ENCODE results near the gene HOMER1.

HOMER1 gene

GRCh38 chr5:79464278-79464677, 49.7 kb downstream of the HOMER1 start:
- TF ChIP-seq CTCF (IDR thresholded peaks at IDR 0.05; ENCODE audit: low read length, missing control alignments), result no peak
- H3K4me3 ChIP-seq (replicated peaks; ENCODE audit: low read depth, low read length), result no peak overlapping the region
- no peak for DNase-seq (ENCODE audit: low read depth)

GRCh38 chr5:79459626-79460025, 54.3 kb downstream of the HOMER1 start:
- TF ChIP-seq CTCF (IDR thresholded peaks at IDR 0.05; ENCODE audit: low read length, missing control alignments), result no peak
- DNase-seq (ENCODE audit: low read depth), result no peak
- H3K4me3 ChIP-seq (replicated peaks; ENCODE audit: low read depth, low read length), result no peak overlapping the region

GRCh38 chr5:79456890-79457583, 56.9 kb downstream of the HOMER1 start:
- no peak for TF ChIP-seq CTCF (IDR thresholded peaks at IDR 0.05; ENCODE audit: low read length, missing control alignments)
- no peak for DNase-seq (ENCODE audit: low read depth)
- no peak overlapping the region for H3K4me3 ChIP-seq (replicated peaks; ENCODE audit: low read depth, low read length)

GRCh38 chr5:79456400-79456799, 57.5 kb downstream of the HOMER1 start:
- no peak for TF ChIP-seq CTCF (IDR thresholded peaks at IDR 0.05; ENCODE audit: low read length, missing control alignments)
- peak; percentile 10 for DNase-seq (ENCODE audit: low read depth)
- no peak overlapping the region for H3K4me3 ChIP-seq (replicated peaks; ENCODE audit: low read depth, low read length)

GRCh38 chr5:79454043-79454442, 59.9 kb downstream of the HOMER1 start:
- TF ChIP-seq CTCF (IDR thresholded peaks at IDR 0.05; ENCODE audit: low read length, missing control alignments), result no peak
- no peak overlapping the region for H3K4me3 ChIP-seq (replicated peaks; ENCODE audit: low read depth, low read length)
- DNase-seq (ENCODE audit: low read depth), result no peak

- no peak for TF ChIP-seq CTCF (IDR thresholded peaks at IDR 0.05; ENCODE audit: low read length, missing control alignments)
- H3K4me3 ChIP-seq (replicated peaks; ENCODE audit: low read depth, low read length), result no peak overlapping the region
- DNase-seq (ENCODE audit: low read depth), result peak; percentile 73
These were observed 65.6 kb downstream of the HOMER1 start for GRCh38 chr5:79448336-79448735.

GRCh38 chr5:79436821-79437220, 77.1 kb downstream of the HOMER1 start:
- no peak overlapping the region for H3K4me3 ChIP-seq (replicated peaks; ENCODE audit: low read depth, low read length)
- no peak for TF ChIP-seq CTCF (IDR thresholded peaks at IDR 0.05; ENCODE audit: low read length, missing control alignments)
- DNase-seq (ENCODE audit: low read depth), result peak; percentile 18

Measured in fibroblast of pulmonary artery (primary cell).